ENCODE results near the gene MTOR. TPM values are rescaled to one million over a fixed set of nuclear protein-coding genes. Genes with fewer than 3 reads are reported as not detected.
"Not testable (repeated sequence)": the region's sequence is repeated elsewhere in the genome, so short reads cannot be mapped to it uniquely, and the experiment has no call there.

Gene MTOR
- total and polyA plus RNA-seq, 2 of the 8 experiments (the other 6 are each of a cell fraction or from before 2014, with no cell fraction given), result 44.2 to 76.8 TPM

DNA sequence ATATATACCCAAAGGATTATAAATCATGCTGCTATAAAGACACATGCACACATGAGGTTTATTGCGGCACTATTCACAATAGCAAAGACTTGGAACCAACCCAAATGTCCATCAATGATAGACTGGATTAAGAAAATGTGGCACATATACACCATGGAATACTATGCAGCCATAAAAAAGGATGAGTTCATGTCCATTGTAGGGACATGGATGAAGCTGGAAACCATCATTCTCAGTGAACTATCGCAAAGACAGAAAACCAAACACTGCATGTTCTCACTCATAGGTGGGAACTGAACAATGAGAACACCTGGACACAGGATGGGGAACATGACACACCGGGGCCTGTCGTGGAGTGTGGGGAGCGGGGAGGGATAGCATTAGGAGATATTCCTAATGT is 95.6 kb downstream of the MTOR start:
- FAIRE-seq; POLR2A ChIA-PET (ENCODE audit: partially characterized antibody); H3K9ac ChIP-seq (replicated peaks in 1 of 4; ENCODE audit: extremely low read depth in 1 of 4, low read depth in 3 of 4, low read length in 3 of 4); H3K27me3 ChIP-seq (replicated peaks in 1 of 4; ENCODE audit: control insufficient read depth in 3 of 4, extremely low read depth in 1 of 4, insufficient read depth in 3 of 4, low read length in 3 of 4); H3K56ac ChIP-seq (replicated peaks; ENCODE audit: insufficient read length, low read depth, low read length); H3K23ac ChIP-seq (ENCODE audit: insufficient read length); H3K4me2 ChIP-seq (ENCODE audit: insufficient read depth in 1 of 2, low read depth in 2 of 2, low read length in 2 of 2); H3K4ac ChIP-seq (replicated peaks; ENCODE audit: insufficient read length, low read depth, low read length); H3K27ac ChIP-seq (ENCODE audit: low read depth, low read length); H2BK120ac ChIP-seq (replicated peaks; ENCODE audit: low read depth, low read length); H2BK12ac ChIP-seq (ENCODE audit: low read depth, low read length); H2AK5ac ChIP-seq (ENCODE audit: low read depth, low read length); H3K14ac ChIP-seq (ENCODE audit: insufficient read length); DNase-seq (ENCODE audit: low read depth in 1 of 2, low spot score in 2 of 2); H3K4me1 ChIP-seq (replicated peaks in 1 of 4; ENCODE audit: control insufficient read depth in 3 of 4, insufficient read depth in 4 of 4, low read length in 3 of 4); H3K4me3 ChIP-seq (ENCODE audit: extremely low read depth in 1 of 4, insufficient read depth in 2 of 4, low read depth in 3 of 4, low read length in 4 of 4); H3K79me2 ChIP-seq (ENCODE audit: control insufficient read depth in 1 of 2, insufficient read depth in 2 of 2, low read length in 2 of 2); H3K9me3 ChIP-seq (ENCODE audit: insufficient read depth in 2 of 2, low read depth in 1 of 2, low read length in 1 of 2); H2BK5ac ChIP-seq (ENCODE audit: low read depth, low read length); H2AFZ ChIP-seq (ENCODE audit: low read length); H4K20me1 ChIP-seq (replicated peaks in 1 of 2; ENCODE audit: control insufficient read depth in 1 of 2, insufficient read depth in 2 of 2, low read length in 2 of 2); H4K8ac ChIP-seq (ENCODE audit: extremely low read depth, insufficient read depth, low read length); H2BK20ac ChIP-seq (ENCODE audit: low read length); H4K91ac ChIP-seq (replicated peaks; ENCODE audit: insufficient read length, low read length); H3K36me3 ChIP-seq (ENCODE audit: control insufficient read depth in 2 of 4, insufficient read depth in 4 of 4, low read length in 3 of 4); H2BK15ac ChIP-seq (ENCODE audit: low read length); H3K18ac ChIP-seq (ENCODE audit: extremely low read depth, low read length); H3K79me1 ChIP-seq (ENCODE audit: low read depth, low read length); H4K5ac ChIP-seq (ENCODE audit: insufficient read length, low read depth, low read length); H3K23me2 ChIP-seq (ENCODE audit: low read depth, low read length): not testable (repeated sequence)
- WGBS, 2 experiments (ENCODE audit: extremely low coverage in 1 of 2, insufficient coverage in 1 of 2, insufficient read length in 1 of 2, insufficient replicate concordance in 2 of 2, low coverage in 1 of 2, low lambda C conversion rate in 2 of 2, missing lambda C conversion rate in 1 of 2), result 97% methylated on average over 5 of the region's 5 CpGs; no CpG with 5 or more reads in 1 of the 2 experiments
- CTCF ChIA-PET (ENCODE audit: partially characterized antibody), result interaction anchor here (1.0 kb wide), 1 partner anchor 41 kb away, joined by 4 read pairs; no protein-coding TSS in a partner anchor

- H3K4me3 ChIP-seq (ENCODE audit: extremely low read depth in 1 of 4, insufficient read depth in 2 of 4, low read depth in 3 of 4, low read length in 4 of 4); H3K4me2 ChIP-seq (ENCODE audit: insufficient read depth in 1 of 2, low read depth in 2 of 2, low read length in 2 of 2); H3K27me3 ChIP-seq (replicated peaks in 1 of 4; ENCODE audit: control insufficient read depth in 3 of 4, extremely low read depth in 1 of 4, insufficient read depth in 3 of 4, low read length in 3 of 4); H3K27ac ChIP-seq (ENCODE audit: low read depth, low read length); H2BK5ac ChIP-seq (ENCODE audit: low read depth, low read length); H2BK20ac ChIP-seq (ENCODE audit: low read length); H3K56ac ChIP-seq (replicated peaks; ENCODE audit: insufficient read length, low read depth, low read length); H3K79me1 ChIP-seq (ENCODE audit: low read depth, low read length); H3K4ac ChIP-seq (replicated peaks; ENCODE audit: insufficient read length, low read depth, low read length); H4K91ac ChIP-seq (replicated peaks; ENCODE audit: insufficient read length, low read length); H3K9ac ChIP-seq (replicated peaks in 1 of 4; ENCODE audit: extremely low read depth in 1 of 4, low read depth in 3 of 4, low read length in 3 of 4); H3K36me3 ChIP-seq (ENCODE audit: control insufficient read depth in 2 of 4, insufficient read depth in 4 of 4, low read length in 3 of 4); POLR2A ChIA-PET (ENCODE audit: partially characterized antibody); H2AFZ ChIP-seq (ENCODE audit: low read length); H3K14ac ChIP-seq (ENCODE audit: insufficient read length); H2BK15ac ChIP-seq (ENCODE audit: low read length); H3K18ac ChIP-seq (ENCODE audit: extremely low read depth, low read length); H4K5ac ChIP-seq (ENCODE audit: insufficient read length, low read depth, low read length); H3K23ac ChIP-seq (ENCODE audit: insufficient read length); CTCF ChIA-PET (ENCODE audit: partially characterized antibody); H3K79me2 ChIP-seq (ENCODE audit: control insufficient read depth in 1 of 2, insufficient read depth in 2 of 2, low read length in 2 of 2); H3K9me3 ChIP-seq (ENCODE audit: insufficient read depth in 2 of 2, low read depth in 1 of 2, low read length in 1 of 2); H2BK120ac ChIP-seq (replicated peaks; ENCODE audit: low read depth, low read length); H3K4me1 ChIP-seq (replicated peaks in 1 of 4; ENCODE audit: control insufficient read depth in 3 of 4, insufficient read depth in 4 of 4, low read length in 3 of 4); H2AK5ac ChIP-seq (ENCODE audit: low read depth, low read length); H2BK12ac ChIP-seq (ENCODE audit: low read depth, low read length); FAIRE-seq; H3K23me2 ChIP-seq (ENCODE audit: low read depth, low read length); H4K20me1 ChIP-seq (replicated peaks in 1 of 2; ENCODE audit: control insufficient read depth in 1 of 2, insufficient read depth in 2 of 2, low read length in 2 of 2); DNase-seq (ENCODE audit: low read depth in 1 of 2, low spot score in 2 of 2); H4K8ac ChIP-seq (ENCODE audit: extremely low read depth, insufficient read depth, low read length): not testable (repeated sequence)
- 96% methylated on average over 3 of the region's 4 CpGs; no CpG with 5 or more reads in 1 of the 2 experiments for WGBS, 2 experiments (ENCODE audit: extremely low coverage in 1 of 2, insufficient coverage in 1 of 2, insufficient read length in 1 of 2, insufficient replicate concordance in 2 of 2, low coverage in 1 of 2, low lambda C conversion rate in 2 of 2, missing lambda C conversion rate in 1 of 2)
Observed at GRCh38 chr1:11162752-11163151, 99.6 kb downstream of the MTOR start.

Measured in H1 (cell line).